Measurements from ENCODE around the gene GSE1. TPM values are rescaled to one million over a fixed set of nuclear protein-coding genes. Genes with fewer than 3 reads are reported as not detected.

The GSE1 gene
- total RNA-seq, 4 donors from 2014 or later, result 54.2 to 155 (median 71.9) TPM

DNA sequence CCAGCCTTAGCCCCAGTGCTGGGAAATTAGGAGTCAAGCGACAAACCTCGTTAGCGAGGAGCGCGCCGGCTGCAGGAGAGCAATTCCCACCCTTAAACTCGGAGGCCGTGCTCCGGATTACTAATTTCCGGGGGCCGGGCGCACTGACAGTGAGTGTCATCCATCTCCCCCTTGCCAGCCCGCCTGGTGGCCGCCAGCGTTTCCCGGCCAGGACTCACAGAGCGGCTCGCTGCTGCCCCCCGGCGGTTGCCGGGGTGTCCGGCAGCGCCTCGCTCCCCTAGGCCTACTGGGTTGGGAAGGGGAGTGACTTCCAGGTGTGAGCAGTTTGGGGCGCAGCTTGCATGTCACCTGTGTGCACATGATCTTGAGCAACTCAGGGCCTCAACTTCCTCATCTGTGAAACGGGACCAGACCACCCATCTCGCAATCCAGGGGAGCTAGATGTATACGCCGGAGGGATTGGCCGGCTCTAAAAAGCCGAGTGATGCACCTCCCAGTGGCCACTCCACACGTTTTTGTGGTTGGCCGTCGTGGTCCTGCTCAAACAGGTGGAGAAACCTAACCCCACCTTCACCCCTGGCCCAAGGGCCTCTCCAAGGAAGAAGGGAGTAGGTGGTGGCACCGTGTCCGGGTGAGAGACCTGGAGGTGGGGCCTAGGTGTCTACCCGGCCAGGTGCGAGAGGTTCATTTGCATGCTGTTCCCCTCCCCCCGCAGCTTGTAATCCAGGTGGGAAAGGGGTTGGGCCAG lies 2.5 kb upstream of the GSE1 start:
- no peaks in the 10 kb centered on the region for H3K36me3 ChIP-seq
- intact Hi-C loops (cut with DNase I), result loop anchor here (5.0 kb wide), 1 partner anchor 48 kb away; no protein-coding TSS in a partner anchor
- no peaks in the 10 kb centered on the region for H3K27me3 ChIP-seq
- H3K27ac ChIP-seq, result peak overlapping the region; percentile 90 to 99 (median 96)
- H3K4me1 ChIP-seq, result peaks cover 36 to 69% of the 10 kb centered on the region in 2 donors
- H3K4me3 ChIP-seq (replicated peaks in 1 of 3), result peak overlapping the region in 1 of 3 donors; percentile 71
- 9 to 11% methylated on average over 15 to 35 of the region's 39 CpGs for WGBS, 2 donors
- peak; percentile 95 to 99 (median 98) for TF ChIP-seq CTCF (IDR thresholded peaks at IDR 0.05)
- TF ChIP-seq POLR2A (IDR thresholded peaks at IDR 0.05), result no peak
- peak; percentile 86 to 89 for DNase-seq
- H3K9me3 ChIP-seq, result no peaks in the 10 kb centered on the region

GRCh38 chr16:85611194-85611443 lies 2.0 kb upstream of the GSE1 start:
- Histone ChIP-seq H3K9me3 (no peaks in the 10 kb centered on the region), H3K36me3 (no peaks in the 10 kb centered on the region), H3K27ac (peak overlapping the region; percentile 90 to 99 (median 96)), H3K27me3 (no peaks in the 10 kb centered on the region), H3K4me3 (replicated peaks in 1 of 3) (peak overlapping the region in 1 of 3 donors; percentile 71), H3K4me1 (peaks cover 38 to 69% of the 10 kb centered on the region in 2 donors)
- TF ChIP-seq POLR2A (IDR thresholded peaks at IDR 0.05), result no peak
- TF ChIP-seq CTCF (IDR thresholded peaks at IDR 0.05), result no peak
- WGBS, 2 donors, result 0% methylated on average over 4 to 5 of the region's 21 CpGs
- intact Hi-C loops (cut with DNase I), result loop anchor here (5.0 kb wide), 1 partner anchor 49 kb away; no protein-coding TSS in a partner anchor
- no peak for DNase-seq

DNA sequence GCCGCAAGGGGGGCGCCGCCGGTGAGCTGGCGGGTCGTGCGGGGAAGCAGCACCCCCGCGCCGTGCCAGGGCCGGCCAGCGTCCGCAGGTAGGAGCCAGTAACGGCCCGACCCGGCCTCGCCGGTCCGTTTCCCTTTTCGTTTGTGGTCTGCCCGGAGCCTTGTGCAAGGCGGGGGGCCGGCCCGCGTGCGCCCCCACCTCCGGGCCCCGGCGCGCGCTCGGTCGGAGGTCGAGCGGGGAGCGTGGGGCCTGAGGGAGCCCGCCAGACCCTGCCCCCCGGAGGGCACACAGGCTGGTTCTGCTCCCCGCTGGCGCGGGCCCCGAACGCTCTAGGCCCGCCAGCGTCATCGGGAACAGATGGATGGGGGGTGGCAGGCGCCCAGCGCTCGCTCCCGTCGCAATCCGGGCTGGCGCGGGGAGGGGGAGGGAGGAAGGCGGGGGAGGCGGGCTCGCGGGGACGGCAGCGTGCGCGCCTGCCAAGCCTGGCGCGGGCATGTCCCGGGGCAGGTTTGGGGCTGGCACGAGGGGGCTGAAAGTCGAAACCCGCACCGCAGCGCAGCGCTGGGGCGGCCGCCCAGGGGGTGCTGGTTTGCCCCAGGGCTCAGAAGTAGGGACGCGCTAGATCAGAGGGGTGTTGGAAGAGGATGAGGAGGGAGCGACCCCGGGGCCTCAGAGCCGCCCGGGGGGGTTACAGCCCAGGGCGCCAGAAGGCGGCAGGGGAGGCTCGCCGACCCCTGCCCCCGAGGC lies 1.5 kb upstream of the GSE1 start:
- WGBS, 2 donors, result 0 to 2% methylated on average over 16 to 25 of the region's 84 CpGs
- peaks cover 43 to 69% of the 10 kb centered on the region in 2 donors for H3K4me1 ChIP-seq

DNA sequence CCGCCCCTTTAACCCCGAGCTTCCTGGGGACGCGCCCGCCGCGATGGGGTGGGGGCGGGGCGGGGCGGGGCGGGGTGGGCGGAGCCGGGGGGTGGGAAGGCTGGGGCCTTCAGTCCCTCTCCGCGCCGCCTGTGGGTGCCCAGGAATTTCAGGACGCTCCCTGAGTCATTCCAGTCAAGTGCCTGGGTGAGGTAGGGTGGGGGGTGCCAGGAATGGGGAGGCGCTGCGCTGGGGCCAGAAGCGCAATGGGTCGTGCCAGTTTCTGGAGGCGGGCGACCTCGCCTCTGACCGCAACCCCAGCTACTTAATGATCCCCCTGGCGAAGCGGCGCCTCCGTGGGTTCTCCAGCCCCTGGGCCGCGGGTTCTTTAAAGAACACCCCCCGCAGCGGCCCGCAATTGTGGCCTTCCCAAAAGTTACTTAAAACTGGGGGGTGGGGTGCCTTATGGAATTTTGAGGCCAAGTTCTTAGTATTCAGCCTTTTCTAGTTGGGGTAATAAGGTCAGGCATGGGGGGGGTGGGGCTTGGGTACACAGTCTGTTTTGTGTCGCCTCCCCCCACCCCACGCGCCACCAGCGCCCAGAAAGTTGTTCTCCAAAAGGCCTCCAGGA lies 826 bp upstream of the GSE1 start:
- intact Hi-C loops (cut with DNase I), result loop anchor here (5.0 kb wide), 1 partner anchor 50 kb away; no protein-coding TSS in a partner anchor
- DNase-seq, result peak; percentile 95
- H3K9me3 ChIP-seq, result no peaks in the 10 kb centered on the region
- H3K27me3 ChIP-seq, result no peaks in the 10 kb centered on the region
- H3K36me3 ChIP-seq, result no peaks in the 10 kb centered on the region
- H3K27ac ChIP-seq, result peak overlapping the region; percentile 90 to 99 (median 96)
- H3K4me3 ChIP-seq (replicated peaks in 1 of 3), result peak overlapping the region in 2 of 3 donors; percentile 38 to 71
- H3K4me1 ChIP-seq, result peaks cover 50 to 71% of the 10 kb centered on the region in 2 donors
- 0 to 1% methylated on average over 7 to 16 of the region's 38 CpGs for WGBS, 2 donors
- TF ChIP-seq POLR2A (IDR thresholded peaks at IDR 0.05), result peak in 1 of 2 donors; percentile 66
- peak in 1 of 6 experiments; percentile 7 for TF ChIP-seq CTCF (IDR thresholded peaks at IDR 0.05)

More for the DNA sequence above, 1.5 kb upstream of the GSE1 start:
- no peaks in the 10 kb centered on the region for H3K9me3 ChIP-seq
- H3K4me3 ChIP-seq (replicated peaks in 1 of 3), result peak overlapping the region in 1 of 3 donors; percentile 71
- H3K27ac ChIP-seq, result peak overlapping the region; percentile 90 to 99 (median 96)
- H3K36me3 ChIP-seq, result no peaks in the 10 kb centered on the region
- peak; percentile 89 to 90 for DNase-seq
- H3K27me3 ChIP-seq, result no peaks in the 10 kb centered on the region
- TF ChIP-seq POLR2A (IDR thresholded peaks at IDR 0.05) (peak in 1 of 2 donors; percentile 74), CTCF (IDR thresholded peaks at IDR 0.05) (peak in 1 of 6 experiments; percentile 3)
- intact Hi-C loops (cut with DNase I), result loop anchor here (5.0 kb wide), 1 partner anchor 49 kb away; no protein-coding TSS in a partner anchor

Measured in thyroid gland (tissue), 4 donors.